Left ventricle myocardium inferior (tissue), 1 donor: ENCODE measurements around the gene GNG7. TPM values are rescaled to one million over a fixed set of nuclear protein-coding genes. Genes with fewer than 3 reads are reported as not detected.
A peak's percentile ranks its signal among the peaks of the same experiment; 100 is the strongest.

Experiments
- DNase-seq: peaks from one replicate; pipeline ENCODE4 v3.0.0-alpha.2; 2020
- H3K27ac ChIP-seq: fragments of 200-600 bp; replicated peaks from 2 replicates; pipeline ENCODE4 v1.8.0; 2021
- H3K27me3 ChIP-seq: fragments of 200-600 bp; 2 replicates; pipeline ENCODE4 v1.8.0; 2021; ENCODE audit warnings: low read depth
- H3K36me3 ChIP-seq: fragments of 200-600 bp; 2 replicates; pipeline ENCODE4 v1.8.0; 2021
- H3K4me1 ChIP-seq: fragments of 200-600 bp; 2 replicates; pipeline ENCODE4 v1.8.0; 2021
- H3K4me3 ChIP-seq: fragments of 200-600 bp; 2 replicates; pipeline ENCODE4 v1.8.0; 2021; ENCODE audit warnings: mild to moderate bottlenecking, moderate library complexity
- H3K9me3 ChIP-seq: fragments of 200-600 bp; replicated peaks from 2 replicates; pipeline ENCODE4 v1.8.0; 2021
- CTCF ChIP-seq: fragments of 200-600 bp; IDR thresholded peaks from 2 replicates; pipeline ENCODE4 v1.8.0; 2021; ENCODE audit warnings: antibody characterized with exemption, mild to moderate bottlenecking, borderline replicate concordance
- intact Hi-C: fragments of 100-400 bp; cut with micrococcal nuclease; formaldehyde crosslinking; loops from one replicate; pipeline ENCODE4 v1.11.0; 2022
- total RNA-seq: library from RNA; stranded (reverse); fragmentation: NEBNext Ultra II Directional; extraction: Animal tissue kit (Norgen Biotek cat#: 25700); gene quantifications from one replicate; pipeline ENCODE4 v1.2.1, GENCODE V29; 2021
- donor health status: DM: no; HTN: yes; CAD: no; lungs with severe emphysema.

Gene GNG7
- total RNA-seq, 1 donor from 2014 or later, result 46.6 TPM

DNA sequence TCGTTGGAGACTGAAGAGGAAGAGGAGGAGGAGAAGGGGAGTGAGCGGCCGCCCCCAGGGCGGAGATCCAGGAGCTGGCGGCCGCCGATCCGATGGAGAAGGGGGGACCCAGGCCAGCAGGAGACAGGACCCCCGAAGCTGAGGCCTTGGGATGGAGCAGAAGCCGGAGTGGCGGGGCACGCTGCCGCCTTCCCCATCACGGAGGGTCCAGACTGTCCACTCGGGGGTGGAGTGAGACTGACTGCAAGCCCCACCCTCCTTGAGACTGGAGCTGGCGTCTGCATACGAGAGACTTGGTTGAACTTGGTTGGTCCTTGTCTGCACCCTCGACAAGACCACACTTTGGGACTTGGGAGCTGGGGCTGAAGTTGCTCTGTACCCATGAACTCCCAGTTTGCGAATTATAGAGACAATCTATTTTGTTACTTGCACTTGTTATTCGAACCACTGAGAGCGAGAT, 224.7 kb downstream of the GNG7 start:
- no peak for DNase-seq
- H3K27me3 ChIP-seq, result no peaks in the 10 kb centered on the region

DNA sequence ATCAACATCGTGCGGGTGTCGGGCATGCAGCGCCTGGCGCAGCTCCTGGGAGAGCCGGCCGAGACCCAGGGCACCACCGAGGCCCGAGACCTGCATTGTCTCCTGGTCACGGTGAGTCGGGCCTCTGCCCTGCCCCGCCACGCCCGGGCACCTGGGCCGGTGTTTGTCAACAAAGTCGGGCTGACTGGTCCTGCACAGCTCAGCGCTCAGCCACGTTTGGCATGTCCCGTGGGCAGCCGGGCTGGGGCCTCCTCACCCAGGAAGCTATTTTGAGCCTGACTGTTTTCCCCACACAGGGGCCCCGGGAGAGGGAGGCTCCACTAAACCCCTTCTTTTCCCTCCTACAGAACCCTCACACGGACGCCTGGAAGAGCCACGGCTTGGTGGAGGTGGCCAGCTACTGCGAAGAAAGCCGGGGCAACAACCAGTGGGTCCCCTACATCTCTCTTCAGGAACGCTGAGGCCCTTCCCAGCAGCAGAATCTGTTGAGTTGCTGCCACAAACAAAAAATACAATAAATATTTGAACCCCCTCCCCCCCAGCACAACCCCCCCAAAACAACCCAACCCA, 225.3 kb downstream of the GNG7 start:
- H3K4me1 ChIP-seq, result peaks cover 51% of the 10 kb centered on the region
- H3K27ac ChIP-seq, result peak overlapping the region; percentile 95
- no peaks in the 10 kb centered on the region for H3K27me3 ChIP-seq
- peak; percentile 57 for DNase-seq
- H3K36me3 ChIP-seq, result peaks cover 13% of the 10 kb centered on the region
- peaks cover 1% of the 10 kb centered on the region for H3K9me3 ChIP-seq
- intact Hi-C loops, result loop anchor here (5.0 to 10.0 kb wide), 2 partner anchors 65 to 108 kb away; no protein-coding TSS in a partner anchor
- H3K4me3 ChIP-seq, result peak overlapping the region; percentile 98
- no peak for TF ChIP-seq CTCF

More for the DNA sequence above, 224.7 kb downstream of the GNG7 start:
- H3K36me3 ChIP-seq, result peaks cover 13% of the 10 kb centered on the region
- H3K9me3 ChIP-seq, result peaks cover 7% of the 10 kb centered on the region
- H3K4me3 ChIP-seq, result peak overlapping the region; percentile 98
- intact Hi-C loops, result loop anchor here (5.0 to 10.0 kb wide), 2 partner anchors 65 to 107 kb away; no protein-coding TSS in a partner anchor
- H3K4me1 ChIP-seq, result peaks cover 51% of the 10 kb centered on the region
- TF ChIP-seq CTCF, result no peak
- peak overlapping the region; percentile 95 for H3K27ac ChIP-seq

GRCh38 chr19:2476451-2477140, 225.9 kb downstream of the GNG7 start:
- Histone ChIP-seq H3K27ac (peak overlapping the region; percentile 95), H3K36me3 (peaks cover 13% of the 10 kb centered on the region), H3K9me3 (no peaks in the 10 kb centered on the region), H3K4me3 (peak overlapping the region; percentile 98), H3K4me1 (peaks cover 51% of the 10 kb centered on the region), H3K27me3 (no peaks in the 10 kb centered on the region)
- peak; percentile 49 for DNase-seq
- intact Hi-C loops, result loop anchor here (5.0 to 10.0 kb wide), 2 partner anchors 66 to 108 kb away; no protein-coding TSS in a partner anchor
- TF ChIP-seq CTCF, result no peak

DNA sequence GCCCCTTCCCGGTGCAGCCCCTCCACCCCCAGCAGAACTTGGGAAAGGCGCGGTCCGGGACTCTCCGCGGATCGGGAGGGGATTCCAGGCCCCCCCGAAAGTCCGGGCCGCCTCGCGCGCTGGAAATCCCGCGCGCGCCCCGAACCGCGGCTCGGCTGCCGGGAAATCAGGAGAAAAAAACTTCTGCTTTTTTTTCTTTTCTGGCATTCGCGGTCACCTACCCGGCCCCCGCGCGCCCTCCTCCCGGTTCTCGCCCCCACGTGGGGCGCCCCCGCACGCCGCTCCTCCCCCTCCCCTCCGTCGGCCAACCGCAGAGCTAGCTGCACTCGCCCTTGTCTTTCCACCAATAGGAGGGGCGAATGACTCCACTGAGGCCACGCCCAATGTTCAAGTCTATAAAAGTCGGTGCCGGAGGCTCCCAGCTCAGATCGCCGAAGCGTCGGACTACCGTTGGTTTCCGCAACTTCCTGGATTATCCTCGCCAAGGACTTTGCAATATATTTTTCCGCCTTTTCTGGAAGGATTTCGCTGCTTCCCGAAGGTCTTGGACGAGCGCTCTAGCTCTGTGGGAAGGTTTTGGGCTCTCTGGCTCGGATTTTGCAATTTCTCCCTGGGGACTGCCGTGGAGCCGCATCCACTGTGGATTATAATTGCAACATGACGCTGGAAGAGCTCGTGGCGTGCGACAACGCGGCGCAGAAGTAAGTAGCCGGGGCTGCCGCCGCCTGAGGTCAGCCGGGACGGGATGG, 226.6 kb downstream of the GNG7 start, which contains the start of gene GADD45B:
Gene GADD45B (plus strand): TSS at position 426 of the 749 bp plus-strand sequence. CDS start 232 bp downstream, at position 658.
- Histone ChIP-seq H3K4me3 (peak within 1 kb of the TSS; percentile 98), H3K4me1 (peaks cover 51% of the 10 kb centered on the region), H3K27ac (peak within 1 kb of the TSS; percentile 95), H3K36me3 (peaks cover 13% of the 10 kb centered on the region), H3K9me3 (no peaks in the 10 kb centered on the region), H3K27me3 (no peaks in the 10 kb centered on the region)
- peak; percentile 98 for DNase-seq
- intact Hi-C loops, result loop anchor here (5.0 to 10.0 kb wide), 2 partner anchors 66 to 109 kb away; no protein-coding TSS in a partner anchor
- no peak for TF ChIP-seq CTCF
